PC-3 (cell line): Measurements from ENCODE around the gene CACNA1I. TPM values are rescaled to one million over a fixed set of nuclear protein-coding genes. Genes with fewer than 3 reads are reported as not detected.

Experiments used
- ATAC-seq: fragments of 200-7000 bp; cut with Tn5 transposase; 2 replicates; pipeline ENCODE4 v1.9.1; 2020; ENCODE audit warnings: mild to moderate bottlenecking, moderate library complexity
- BruUV-seq: library from RNA; stranded (reverse); fragments of 400-500 nt; replicated peaks from 2 replicates; lab custom pipeline; 2021; lab: Mats Ljungman, UMichigan
- CTCF ChIA-PET: fragments of 300-600 bp; sonication (Branson Sonifier 250); formaldehyde crosslinking; loops from one replicate; lab custom pipeline; 2022; ENCODE audit warnings: antibody characterized with exemption; lab: Charles Lee
- POLR2A ChIA-PET: fragments of 300-600 bp; sonication (Branson Sonifier 250); formaldehyde crosslinking; loops from one replicate; lab custom pipeline; 2022; ENCODE audit warnings: antibody characterized with exemption; ENCODE audit not compliant: unreplicated experiment; lab: Charles Lee
- DNase-seq: peaks from one replicate; pipeline ENCODE4 v3.0.0-alpha.2; 2015
- H2AFZ ChIP-seq: fragments of 300-600 bp; sonication (generic); 2 replicates; pipeline ENCODE4 v1.6.0; 2016; ENCODE audit warnings: antibody characterized with exemption, low read length
- H3F3A ChIP-seq: fragments of 300-600 bp; sonication (generic); one replicate; pipeline ENCODE4 v1.6.0; 2017; ENCODE audit warnings: antibody characterized with exemption, low read length, control low read depth, mild to moderate bottlenecking; ENCODE audit not compliant: unreplicated experiment
- H3K27ac ChIP-seq: fragments of 300-600 bp; sonication (generic); 2 replicates; pipeline ENCODE4 v1.5.1; 2016; ENCODE audit warnings: mild to moderate bottlenecking, low read length
- H3K27me3 ChIP-seq: fragments of 300-600 bp; sonication (generic); 2 replicates; pipeline ENCODE4 v1.6.1; 2016; ENCODE audit warnings: low read length, mixed read lengths
- H3K36me3 ChIP-seq: fragments of 300-600 bp; sonication (generic); 2 replicates; pipeline ENCODE4 v1.6.1; 2016; ENCODE audit warnings: low read depth, mixed run types, low read length, mixed read lengths
- H3K4me1 ChIP-seq: fragments of 300-600 bp; sonication (generic); 2 replicates; pipeline ENCODE4 v1.5.1; 2016; ENCODE audit warnings: low read length; ENCODE audit not compliant: insufficient read depth
- H3K4me2 ChIP-seq: fragments of 300-600 bp; sonication (generic); 2 replicates; pipeline ENCODE4 v1.6.0; 2016; ENCODE audit warnings: low read length
- H3K4me3 ChIP-seq: fragments of 300-600 bp; sonication (generic); 2 replicates; pipeline ENCODE4 v1.5.1; 2016; ENCODE audit warnings: mild to moderate bottlenecking, low read length, mixed read lengths
- H3K79me2 ChIP-seq: fragments of 300-600 bp; sonication (generic); 2 replicates; pipeline ENCODE4 v1.6.1; 2017; ENCODE audit warnings: low read length, mixed read lengths
- H3K9ac ChIP-seq: fragments of 300-600 bp; sonication (generic); 2 replicates; pipeline ENCODE4 v1.6.0; 2016; ENCODE audit warnings: mild to moderate bottlenecking, low read length
- H3K9me2 ChIP-seq: fragments of 300-600 bp; sonication (generic); replicated peaks from 2 replicates; pipeline ENCODE4 v1.6.1; 2016; ENCODE audit warnings: mixed run types, low read length, mixed read lengths
- H3K9me3 ChIP-seq: fragments of 300-600 bp; sonication (generic); 2 replicates; pipeline ENCODE4 v1.6.1; 2016; ENCODE audit warnings: low read length, mixed read lengths
- H4K20me1 ChIP-seq: fragments of 300-600 bp; sonication (generic); 2 replicates; pipeline ENCODE4 v1.6.1; 2016; ENCODE audit warnings: low read length, mixed read lengths
- EZH2 ChIP-seq: fragments of 300-600 bp; sonication (generic); IDR thresholded peaks from one replicate; pipeline ENCODE4 v1.6.1; 2017; ENCODE audit warnings: antibody characterized with exemption, mild to moderate bottlenecking, low read length; ENCODE audit not compliant: unreplicated experiment
- EZH2phosphoT487 ChIP-seq: fragments of 300-600 bp; sonication (generic); IDR thresholded peaks from 2 replicates; pipeline ENCODE4 v1.6.1; 2018; ENCODE audit warnings: mild to moderate bottlenecking, antibody characterized with exemption, low read length, borderline replicate concordance
- intact Hi-C: fragments of 100-400 bp; cut with micrococcal nuclease; formaldehyde crosslinking; loops from 2 replicates; pipeline ENCODE4 v1.9.0; 2023
- total RNA-seq: library from RNA; depleted of rRNA; stranded (reverse); fragments of >200 nt; gene quantifications from 2 replicates; pipeline ENCODE4 v1.2.3, GENCODE V29; 2014
- TF ChIP-seq, protein P1 (sequence below): fragments of 300-600 bp; sonication (generic); conservative IDR thresholded peaks from 2 replicates; pipeline ENCODE4 v1.5.1; 2017; ENCODE audit warnings: antibody characterized with exemption, low read depth, mild to moderate bottlenecking, low read length

Gene CACNA1I
- total RNA-seq, 1 experiment from 2014 or later, result not detected

DNA sequence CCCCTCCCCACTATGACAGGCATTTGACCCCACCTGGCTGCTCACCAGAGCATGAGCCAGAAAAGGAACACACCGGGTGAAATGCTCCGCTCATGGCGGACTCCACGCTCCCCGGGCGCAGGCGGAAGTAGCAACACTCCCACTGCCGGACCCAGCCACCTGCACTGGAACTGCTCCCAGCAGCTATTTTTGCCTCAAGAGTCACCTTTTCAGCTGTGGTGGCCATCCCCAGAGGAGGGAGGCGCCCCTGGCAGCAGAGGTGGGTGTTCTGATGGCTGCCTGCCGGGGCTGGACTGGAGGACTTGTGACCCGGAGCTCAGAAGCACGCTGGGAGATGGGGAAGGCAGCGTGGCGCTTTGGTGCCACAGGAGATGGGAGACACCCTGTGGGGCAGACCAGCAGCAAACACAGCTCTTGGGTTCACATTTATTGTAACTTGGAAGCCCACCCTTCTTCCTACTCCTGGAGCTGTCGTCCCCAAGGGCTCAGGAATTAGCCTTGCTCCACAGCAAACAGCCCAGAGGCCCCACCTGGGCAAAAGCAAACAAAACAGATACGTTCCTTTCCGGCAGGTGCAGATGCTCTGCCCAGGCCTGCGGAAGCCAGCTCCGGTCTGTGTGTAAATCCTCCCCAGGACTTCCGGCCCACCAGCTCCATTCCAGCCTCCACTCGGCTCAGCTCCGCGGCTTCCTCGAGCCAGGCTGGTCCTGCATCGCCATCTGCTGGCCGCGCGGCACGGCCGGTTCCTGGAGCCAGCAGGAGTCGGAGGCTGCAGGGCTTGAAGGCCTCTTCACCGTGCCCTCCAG is 41.7 kb upstream of the CACNA1I start:
- peaks cover 24% of the 10 kb centered on the region for H4K20me1 ChIP-seq

GRCh38 chr22:39529487-39529851 is 41.1 kb upstream of the CACNA1I start:
- H3K36me3 ChIP-seq, result no peaks in the 10 kb centered on the region; the same call in 1 of the 2 replicates
- ChIA-PET CTCF (interaction anchor here (0.6 to 1.4 kb wide), 5 partner anchors 10 to 392 kb away, joined by 3 to 14 read pairs (median 8); partner anchors contain the start of genes ATF4 and MIEF1), POLR2A (interaction anchor here (0.6 to 1.2 kb wide), 2 partner anchors 10 to 119 kb away, joined by 6 to 11 read pairs; partner anchors contain the start of gene ATF4)
- no peak overlapping the region for H3K9ac ChIP-seq
- no peaks in the 10 kb centered on the region for H3K9me3 ChIP-seq
- no TSS peak for BruUV-seq
- peak overlapping the region; percentile 46 for H3K4me2 ChIP-seq
- intact Hi-C loops, result no loop called here
- H3K27me3 ChIP-seq, result no peaks in the 10 kb centered on the region
- no peaks in the 10 kb centered on the region for H3K9me2 ChIP-seq
- no peak overlapping the region for H2AFZ ChIP-seq
- peaks cover 23% of the 10 kb centered on the region for H3K4me1 ChIP-seq
- no peak for ATAC-seq
- no peak for DNase-seq
- H3K4me3 ChIP-seq, result no peak overlapping the region; the same call in 1 of the 2 replicates
- no peak overlapping the region for H3K27ac ChIP-seq
- peaks cover 26% of the 10 kb centered on the region for H3K79me2 ChIP-seq
- no peak for TF ChIP-seq EZH2phosphoT487
- TF ChIP-seq, protein P1, sequence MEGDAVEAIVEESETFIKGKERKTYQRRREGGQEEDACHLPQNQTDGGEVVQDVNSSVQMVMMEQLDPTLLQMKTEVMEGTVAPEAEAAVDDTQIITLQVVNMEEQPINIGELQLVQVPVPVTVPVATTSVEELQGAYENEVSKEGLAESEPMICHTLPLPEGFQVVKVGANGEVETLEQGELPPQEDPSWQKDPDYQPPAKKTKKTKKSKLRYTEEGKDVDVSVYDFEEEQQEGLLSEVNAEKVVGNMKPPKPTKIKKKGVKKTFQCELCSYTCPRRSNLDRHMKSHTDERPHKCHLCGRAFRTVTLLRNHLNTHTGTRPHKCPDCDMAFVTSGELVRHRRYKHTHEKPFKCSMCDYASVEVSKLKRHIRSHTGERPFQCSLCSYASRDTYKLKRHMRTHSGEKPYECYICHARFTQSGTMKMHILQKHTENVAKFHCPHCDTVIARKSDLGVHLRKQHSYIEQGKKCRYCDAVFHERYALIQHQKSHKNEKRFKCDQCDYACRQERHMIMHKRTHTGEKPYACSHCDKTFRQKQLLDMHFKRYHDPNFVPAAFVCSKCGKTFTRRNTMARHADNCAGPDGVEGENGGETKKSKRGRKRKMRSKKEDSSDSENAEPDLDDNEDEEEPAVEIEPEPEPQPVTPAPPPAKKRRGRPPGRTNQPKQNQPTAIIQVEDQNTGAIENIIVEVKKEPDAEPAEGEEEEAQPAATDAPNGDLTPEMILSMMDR, result peak; percentile 23; the same call in 1 of the 2 replicates
- peaks cover 19% of the 10 kb centered on the region for H4K20me1 ChIP-seq
- H3F3A ChIP-seq, result no peaks in the 10 kb centered on the region

More for the DNA sequence above, 41.7 kb upstream of the CACNA1I start:
- Histone ChIP-seq H3K27me3 (no peaks in the 10 kb centered on the region), H3K4me3 (peak overlapping the region; percentile 11; the same call in 1 of the 2 replicates), H3K79me2 (peaks cover 29% of the 10 kb centered on the region), H3F3A (no peaks in the 10 kb centered on the region), H3K4me1 (peaks cover 21% of the 10 kb centered on the region), H3K27ac (no peak overlapping the region), H3K9ac (no peak overlapping the region), H3K4me2 (peak overlapping the region; percentile 46), H3K9me2 (no peaks in the 10 kb centered on the region), H3K36me3 (peaks cover 4% of the 10 kb centered on the region), H3K9me3 (no peaks in the 10 kb centered on the region), H2AFZ (no peak overlapping the region)
- ChIA-PET CTCF (interaction anchor here (0.6 to 1.4 kb wide), 6 partner anchors 9 to 392 kb away, joined by 3 to 14 read pairs (median 8); partner anchors contain the start of genes ATF4 and MIEF1), POLR2A (interaction anchor here (0.6 to 1.2 kb wide), 2 partner anchors 9 to 118 kb away, joined by 6 to 11 read pairs; partner anchors contain the start of gene ATF4)
- peak; percentile 86 for DNase-seq
- ATAC-seq, result peak; percentile 34
- TF ChIP-seq, protein P1, result peak; percentile 89
- TF ChIP-seq EZH2phosphoT487, result no peak
- TF ChIP-seq EZH2, result no peak
- TSS peak; percentile 7 for BruUV-seq
- intact Hi-C loops, result no loop called here
